Sigmoid colon (tissue), 7 donors: ENCODE results near the gene BET1L. TPM values are rescaled to one million over a fixed set of nuclear protein-coding genes. Genes with fewer than 3 reads are reported as not detected.
"Not testable (repeated sequence)": the region's sequence is repeated elsewhere in the genome, so short reads cannot be mapped to it uniquely, and the experiment has no call there.

Experiments used
- DNase-seq: peaks from one replicate; pipeline ENCODE4 v3.0.0-alpha.2; 2019
- H3K27ac ChIP-seq, 4 donors: fragments of 200-600 bp; sonication (generic); one replicate each; pipeline ENCODE4 v1.5.1; 2016 to 2019; ENCODE audit warnings: mild to moderate bottlenecking in 1 of 4
- H3K27me3 ChIP-seq, 3 donors: fragments of 200-600 bp; sonication (generic); one replicate each; pipeline ENCODE4 v1.5.1; 2019; ENCODE audit warnings: mild to moderate bottlenecking in 1 of 3
- H3K36me3 ChIP-seq, 4 donors: fragments of 200-600 bp; sonication (generic); one replicate each; pipeline ENCODE4 v1.5.1; 2016 to 2019
- H3K4me1 ChIP-seq, 4 donors: fragments of 200-600 bp; sonication (generic); one replicate each; pipeline ENCODE4 v1.5.1; 2017 to 2019
- H3K4me3 ChIP-seq, 4 donors: fragments of 200-600 bp; sonication (generic); one replicate each; pipeline ENCODE4 v1.5.1; 2017 to 2019; ENCODE audit warnings: mild to moderate bottlenecking in 2 of 4, moderate library complexity in 1 of 4
- H3K9me3 ChIP-seq, 4 donors: fragments of 200-600 bp in 3 of 4; sonication (generic) in 3 of 4; one replicate each; pipeline versions ENCODE4 v1.5.1 to v1.6.1; 2013 to 2019
- CTCF ChIP-seq, 4 experiments: fragments of 450-650 bp in 3 of 4; fragments of 200-600 bp in 1 of 4; IDR thresholded peaks; one replicate each; pipeline ENCODE4 v1.5.1; 2016 to 2019; ENCODE audit warnings: antibody characterized with exemption in 4 of 4, mild to moderate bottlenecking in 3 of 4, moderate library complexity in 2 of 4
- WGBS, 2 donors: extraction: QIAGEN DNeasy Blood & Tissue Kit; methylation state at CpG; one replicate each; pipeline ENCODE4 v1.1.7; 2013; 5-methylcytosine and 5-hydroxymethylcytosine counted together
- intact Hi-C: fragments of 100-400 bp; cut with DNase I; formaldehyde crosslinking; loops from one replicate; pipeline ENCODE4 v1.15.1; 2023
- polyA plus RNA-seq, 3 donors: library from polyadenylated mRNA; stranded (reverse); fragments of 200-250 nt; gene quantifications; one replicate each; pipeline ENCODE4 v1.2.3, GENCODE V29; 2013
- small RNA-seq, 3 donors: library from RNA; depleted of rRNA; stranded (forward); fragments of <200 nt; gene quantifications; one replicate each; pipeline ENCODE3, GENCODE V24; 2016
- total RNA-seq, 4 donors: library from RNA; depleted of rRNA; stranded (reverse); fragments of >200 nt; gene quantifications; one replicate each; pipeline ENCODE4 v1.1.0, GENCODE V29; 2016
- donor health status: healthy with polysubstance abuse.
- donor health status: Bipolar disorder and iron deficiency.
- donor health status: healthy.

BET1L gene
- total and polyA plus RNA-seq, 7 donors = 22.8 to 48.1 (median 29.6) TPM

DNA sequence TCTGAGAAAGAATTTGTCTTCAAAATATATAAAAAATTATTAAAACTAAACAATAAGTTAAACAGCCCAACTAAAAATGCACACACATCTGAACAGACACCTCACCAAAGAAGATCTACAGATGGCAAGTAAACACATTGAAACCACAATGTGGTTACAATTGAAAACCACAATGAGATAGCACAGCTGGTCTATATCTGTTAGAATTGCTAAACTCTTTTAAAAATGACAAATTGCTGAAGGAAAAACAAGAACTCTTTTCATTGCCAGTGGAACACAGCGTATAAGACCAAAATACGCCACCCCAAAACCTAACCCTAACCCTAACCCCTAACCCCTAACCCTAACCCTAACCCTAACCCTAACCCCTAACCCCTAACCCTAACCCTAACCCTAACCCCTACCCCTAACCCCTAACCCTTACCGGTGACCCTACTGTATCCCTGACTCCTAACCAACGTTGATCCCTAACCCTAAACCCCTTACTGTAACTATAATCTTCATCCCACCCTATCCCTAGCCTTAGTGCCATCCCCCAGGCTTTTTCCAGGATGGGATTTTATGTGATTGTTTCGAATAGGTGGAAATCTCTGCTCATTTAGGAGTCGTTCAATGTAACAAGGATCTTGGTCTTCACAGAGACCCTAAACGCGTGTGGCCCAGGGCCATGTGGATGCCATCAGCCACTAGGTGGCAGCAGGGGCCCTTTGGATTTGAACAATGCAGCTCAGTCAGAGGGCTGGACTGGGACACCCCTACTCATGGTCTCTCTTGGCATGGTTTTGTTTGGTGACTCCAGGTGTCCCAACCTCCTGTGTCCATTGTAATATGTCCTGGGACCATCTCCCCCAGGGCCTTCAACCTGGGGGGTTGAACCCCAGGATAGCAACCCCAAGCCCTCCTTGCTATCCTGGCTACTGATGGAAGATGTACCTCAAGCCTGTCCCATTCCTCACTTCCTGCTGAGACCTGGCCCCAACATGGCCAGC, 15.4 kb downstream of the BET1L start:
- H3K4me3 ChIP-seq, H3K27me3 ChIP-seq, H3K36me3 ChIP-seq, intact Hi-C loops, H3K9me3 ChIP-seq, DNase-seq, H3K4me1 ChIP-seq, H3K27ac ChIP-seq: not testable (repeated sequence)
- peak in 2 of 4 experiments; percentile 21 to 33 for TF ChIP-seq CTCF (IDR thresholded peaks at IDR 0.05)
- WGBS, 2 donors = 23 to 62% methylated on average over 4 to 6 of the region's 8 CpGs

GRCh38 chr11:190546-190945, 16.7 kb downstream of the BET1L start:
- H3K36me3 ChIP-seq, H3K4me1 ChIP-seq, H3K9me3 ChIP-seq, DNase-seq, H3K4me3 ChIP-seq, H3K27me3 ChIP-seq, intact Hi-C loops, H3K27ac ChIP-seq: not testable (repeated sequence)
- 79 to 84% methylated on average over 5 of the region's 5 CpGs for WGBS, 2 donors

GRCh38 chr11:189843-190311, 17.3 kb downstream of the BET1L start:
- intact Hi-C loops, H3K36me3 ChIP-seq, DNase-seq, H3K4me1 ChIP-seq, H3K27me3 ChIP-seq, H3K9me3 ChIP-seq, H3K4me3 ChIP-seq, H3K27ac ChIP-seq: not testable (repeated sequence)
- WGBS, 2 donors = 65 to 70% methylated on average over 10 of the region's 25 CpGs

- H3K27me3 ChIP-seq, H3K4me3 ChIP-seq, H3K36me3 ChIP-seq, H3K27ac ChIP-seq, intact Hi-C loops, DNase-seq, H3K4me1 ChIP-seq, H3K9me3 ChIP-seq: not testable (repeated sequence)
- WGBS, 2 donors = 85 to 87% methylated on average over 40 of the region's 55 CpGs
These were observed 17.9 kb downstream of the BET1L start for GRCh38 chr11:189200-189783.

DNA sequence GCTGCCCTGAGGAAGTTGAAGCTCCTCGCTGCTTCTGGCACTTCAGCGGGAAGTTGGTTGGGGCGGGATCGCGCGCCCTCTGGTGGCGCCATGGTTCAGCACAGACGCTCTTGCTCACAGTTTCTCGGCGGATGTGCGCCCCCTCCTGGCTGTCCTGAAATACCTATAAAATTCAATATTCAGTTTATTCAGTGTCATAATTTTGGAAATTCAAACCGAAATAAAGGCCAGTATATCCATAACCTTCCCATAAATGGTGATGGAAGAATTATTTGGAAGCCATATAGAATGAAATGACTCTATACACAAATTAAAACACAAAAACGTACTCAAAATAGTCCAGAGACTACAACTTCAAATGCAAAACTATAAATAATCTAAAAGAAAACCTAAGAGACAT, 27.0 kb downstream of the BET1L start:
- H3K4me3 ChIP-seq, H3K27me3 ChIP-seq, intact Hi-C loops, H3K36me3 ChIP-seq, DNase-seq, H3K27ac ChIP-seq, H3K9me3 ChIP-seq, H3K4me1 ChIP-seq: not testable (repeated sequence)
- peak in 1 of 4 experiments; percentile 8 for TF ChIP-seq CTCF (IDR thresholded peaks at IDR 0.05)
- whole genome bisulfite sequencing, 2 donors = 0% methylated on average over 1 of the region's 13 CpGs; no CpG with 5 or more reads in 1 of the 2 donors

Small RNAs within 50 kb of the gene (small RNA-seq; reads per million reads assigned to genes)
- 0 reads per million in 3 donors for gene RNU6-447P

Other genes with a start within 250 kb of the BET1L start
- gene SCGB1C1, start 14.3 kb downstream of the BET1L start, total RNA-seq = not detected
- gene SCGB1C1, start 14.3 kb downstream of the BET1L start, polyA plus RNA-seq = not detected
- 100 to 1,000 TPM in 1 of 4 donors, 10 to 100 TPM in 3; 73.7 to 103 (median 86.8) TPM for gene RIC8A, start 309 bp upstream of the BET1L start, total RNA-seq
- gene RIC8A, start 309 bp upstream of the BET1L start, polyA plus RNA-seq = 10 to 100 TPM; 39.6 to 69.1 (median 47.9) TPM
- 10 to 100 TPM in 3 of 4 donors, 1 to 10 TPM in 1; 6.4 to 12.5 (median 11.5) TPM for gene SIRT3, start 28.9 kb upstream of the BET1L start, total RNA-seq
- gene SIRT3, start 28.9 kb upstream of the BET1L start, polyA plus RNA-seq = 10 to 100 TPM in 2 of 3 donors, 1 to 10 TPM in 1; 9.6 to 21.0 (median 12.5) TPM
- gene PSMD13, start 29.6 kb upstream of the BET1L start, total RNA-seq = 100 to 1,000 TPM in 2 of 4 donors, 10 to 100 TPM in 2; 86.2 to 118 (median 99.3) TPM
- gene PSMD13, start 29.6 kb upstream of the BET1L start, polyA plus RNA-seq = 100 to 1,000 TPM; 111 to 180 (median 138) TPM
- 1 to 10 TPM in 2 of 4 donors, under 1 TPM in 1, not detected in 1; 0.33 to 2.5 (median 1.6) TPM for gene NLRP6, start 71.0 kb upstream of the BET1L start, total RNA-seq
- 1 to 10 TPM in 1 of 3 donors, not detected in 2; 3.3 TPM for gene NLRP6, start 71.0 kb upstream of the BET1L start, polyA plus RNA-seq
- 10 to 100 TPM; 11.4 to 15.3 (median 13.6) TPM for gene PGGHG, start 81.7 kb upstream of the BET1L start, total RNA-seq
- 10 to 100 TPM in 1 of 3 donors, 1 to 10 TPM in 2; 1.6 to 68.0 (median 3.6) TPM for gene PGGHG, start 81.7 kb upstream of the BET1L start, polyA plus RNA-seq
- gene IFITM5, start 92.1 kb upstream of the BET1L start, total RNA-seq = not detected
- not detected for gene IFITM5, start 92.1 kb upstream of the BET1L start, polyA plus RNA-seq
- 100 to 1,000 TPM in 3 of 4 donors, 10 to 100 TPM in 1; 79.8 to 187 (median 141) TPM for gene IFITM2, start 100.4 kb upstream of the BET1L start, total RNA-seq
- 100 to 1,000 TPM in 2 of 3 donors, 10 to 100 TPM in 1; 73.3 to 461 (median 164) TPM for gene IFITM2, start 100.4 kb upstream of the BET1L start, polyA plus RNA-seq
- gene IFITM1, start 106.6 kb upstream of the BET1L start, total RNA-seq = 10 to 100 TPM; 82.4 to 94.2 (median 92.6) TPM
- gene IFITM1, start 106.6 kb upstream of the BET1L start, polyA plus RNA-seq = 100 to 1,000 TPM in 1 of 3 donors, 10 to 100 TPM in 2; 41.2 to 580 (median 58.9) TPM
- gene IFITM3, start 113.5 kb upstream of the BET1L start, total RNA-seq = 100 to 1,000 TPM; 278 to 463 (median 291) TPM
- gene IFITM3, start 113.5 kb upstream of the BET1L start, polyA plus RNA-seq = 1,000 to 10,000 TPM in 1 of 3 donors, 100 to 1,000 TPM in 2; 116 to 1,104 (median 383) TPM
- 1 to 10 TPM; 1.4 to 9.1 (median 2.7) TPM for gene B4GALNT4, start 162.1 kb upstream of the BET1L start, total RNA-seq
- gene B4GALNT4, start 162.1 kb upstream of the BET1L start, polyA plus RNA-seq = 1 to 10 TPM in 2 of 3 donors, not detected in 1; 7.6 to 7.8 TPM
- under 1 TPM in 2 of 4 donors, not detected in 2; 0.27 to 0.71 TPM for gene PKP3, start 186.8 kb upstream of the BET1L start, total RNA-seq
- 100 to 1,000 TPM in 1 of 3 donors, 10 to 100 TPM in 2; 57.1 to 140 (median 86.7) TPM for gene PKP3, start 186.8 kb upstream of the BET1L start, polyA plus RNA-seq
- 10 to 100 TPM; 51.0 to 70.9 (median 53.1) TPM for gene SIGIRR, start 207.6 kb upstream of the BET1L start, total RNA-seq
- 100 to 1,000 TPM in 1 of 3 donors, 10 to 100 TPM in 2; 46.8 to 122 (median 50.2) TPM for gene SIGIRR, start 207.6 kb upstream of the BET1L start, polyA plus RNA-seq
- gene ANO9, start 234.6 kb upstream of the BET1L start, total RNA-seq = 1 to 10 TPM in 1 of 4 donors, under 1 TPM in 3; 0.14 to 2.5 (median 0.26) TPM
- gene ANO9, start 234.6 kb upstream of the BET1L start, polyA plus RNA-seq = 100 to 1,000 TPM in 1 of 3 donors, 1 to 10 TPM in 2; 4.2 to 123 (median 6.5) TPM
- 10 to 100 TPM; 30.1 to 76.2 (median 44.6) TPM for gene PTDSS2, start 242.9 kb upstream of the BET1L start, total RNA-seq
- gene PTDSS2, start 242.9 kb upstream of the BET1L start, polyA plus RNA-seq = 10 to 100 TPM in 1 of 3 donors, 1 to 10 TPM in 2; 4.8 to 29.0 (median 6.5) TPM